Nephron progenitor cell (in vitro differentiated cells): ENCODE measurements around the gene NELFCD.

Experiments used
- DNase-seq: peaks from one replicate; pipeline ENCODE4 v3.0.0; 2021
- H3K27ac Mint-ChIP-seq: 2 replicates; pipeline ENCODE4 v1.8.0; 2021; ENCODE audit warnings: mild to moderate bottlenecking, moderate library complexity, mixed read lengths
- H3K27me3 Mint-ChIP-seq: 2 replicates; pipeline ENCODE4 v1.8.0; 2021; ENCODE audit warnings: mild to moderate bottlenecking, low read depth, mixed read lengths; ENCODE audit not compliant: poor library complexity
- H3K36me3 Mint-ChIP-seq: 2 replicates; pipeline ENCODE4 v1.8.0; 2021; ENCODE audit warnings: low read depth, mixed read lengths
- H3K4me1 Mint-ChIP-seq: 2 replicates; pipeline ENCODE4 v1.8.0; 2021; ENCODE audit warnings: mixed read lengths
- H3K4me3 Mint-ChIP-seq: 2 replicates; pipeline ENCODE4 v1.8.0; 2021; ENCODE audit warnings: mild to moderate bottlenecking, moderate library complexity, mixed read lengths
- H3K9me3 Mint-ChIP-seq: 2 replicates; pipeline ENCODE4 v1.8.0; 2021; ENCODE audit warnings: mild to moderate bottlenecking, moderate library complexity, mixed read lengths
- CTCF ChIP-seq: fragments of 200-600 bp; sonication (generic); IDR thresholded peaks from 2 replicates; pipeline ENCODE4 v1.5.0; 2021; ENCODE audit warnings: antibody characterized with exemption

The NELFCD gene

GRCh38 chr20:58980711-58981627 is at the start of gene NELFCD:
NELFCD (plus strand) TSS chr20:58981256; CDS start chr20:58981310, 54 bp downstream.
- TF ChIP-seq CTCF, result no peak
- Mint-ChIP-seq H3K27me3 (peaks cover 7% of the 10 kb centered on the region), H3K4me3 (peak within 1 kb of the TSS; percentile 89), H3K36me3 (peaks cover 11% of the 10 kb centered on the region), H3K4me1 (peaks cover 40% of the 10 kb centered on the region), H3K9me3 (peaks cover 36% of the 10 kb centered on the region), H3K27ac (no peak within 1 kb of the TSS)
- peak; percentile 96 for DNase-seq

DNA sequence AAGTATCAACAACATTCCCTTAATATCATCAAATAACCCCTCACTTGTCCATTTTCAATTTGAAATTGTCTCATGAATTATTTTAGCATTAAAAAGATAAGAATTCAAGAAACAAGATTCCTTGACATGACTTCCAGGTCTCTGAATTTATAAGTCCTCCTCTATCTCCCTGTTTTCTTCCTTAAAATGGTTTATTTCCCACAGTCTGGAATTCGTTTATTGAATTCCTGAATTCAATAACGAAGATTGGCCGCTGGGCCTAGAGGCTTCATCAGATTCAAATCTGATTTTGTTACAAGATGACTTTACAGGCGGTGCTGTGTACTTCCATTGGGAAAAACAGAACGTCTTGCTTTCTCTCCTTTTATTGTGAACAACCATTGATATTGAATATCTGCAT is 48.9 kb upstream of the NELFCD start:
- H3K27me3 Mint-ChIP-seq, result peaks cover 21% of the 10 kb centered on the region
- no peak overlapping the region for H3K4me3 Mint-ChIP-seq
- no peaks in the 10 kb centered on the region for H3K4me1 Mint-ChIP-seq
- no peak for DNase-seq
- TF ChIP-seq CTCF, result no peak
- H3K27ac Mint-ChIP-seq, result no peak overlapping the region
- H3K36me3 Mint-ChIP-seq, result no peaks in the 10 kb centered on the region
- H3K9me3 Mint-ChIP-seq, result peaks cover 21% of the 10 kb centered on the region

DNA sequence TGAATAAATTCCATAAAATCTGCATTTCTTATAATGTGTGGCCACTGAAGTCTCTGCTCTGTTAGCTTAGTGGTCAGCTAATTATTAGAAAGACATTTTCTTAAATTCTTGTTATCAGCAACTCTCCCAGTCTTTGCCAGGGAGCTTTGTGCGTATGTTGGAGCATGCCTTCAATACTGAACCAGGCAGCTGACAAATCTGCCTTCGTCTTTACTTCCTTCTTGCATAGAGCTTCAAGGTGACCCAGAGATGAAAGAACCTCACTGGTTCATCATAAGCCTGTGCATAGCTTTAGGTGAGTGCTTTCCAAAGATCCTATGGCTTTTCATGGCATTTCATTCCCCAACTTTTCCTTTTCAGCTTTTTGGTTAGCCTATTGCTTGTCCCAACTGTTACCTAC is 43.0 kb upstream of the NELFCD start:
- H3K36me3 Mint-ChIP-seq, result no peaks in the 10 kb centered on the region
- peaks cover 23% of the 10 kb centered on the region for H3K27me3 Mint-ChIP-seq
- no peak overlapping the region for H3K27ac Mint-ChIP-seq
- H3K9me3 Mint-ChIP-seq, result peaks cover 26% of the 10 kb centered on the region
- no peak for TF ChIP-seq CTCF
- H3K4me3 Mint-ChIP-seq, result no peak overlapping the region
- no peak for DNase-seq
- H3K4me1 Mint-ChIP-seq, result no peaks in the 10 kb centered on the region

DNA sequence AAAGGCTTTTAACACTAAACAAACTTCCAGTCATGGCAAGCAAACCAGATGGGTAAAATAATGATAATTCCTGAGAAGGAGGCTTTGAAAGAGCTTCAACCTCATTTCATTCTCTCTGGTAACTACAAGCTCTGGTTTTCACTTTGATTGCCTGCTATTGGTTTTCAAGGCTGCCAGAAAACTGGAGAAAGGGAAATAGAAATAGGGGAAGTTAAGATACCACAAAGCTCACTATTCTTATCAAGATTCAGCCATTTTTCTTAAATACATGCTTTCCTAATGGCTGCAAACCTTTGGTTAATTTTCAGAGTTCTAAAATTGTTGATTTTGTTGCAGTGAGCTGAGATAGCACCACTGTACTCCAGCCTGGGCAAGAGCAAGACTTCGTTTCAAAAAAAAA is 42.5 kb upstream of the NELFCD start:
- H3K27me3 Mint-ChIP-seq, result peaks cover 23% of the 10 kb centered on the region
- no peaks in the 10 kb centered on the region for H3K36me3 Mint-ChIP-seq
- H3K4me1 Mint-ChIP-seq, result no peaks in the 10 kb centered on the region
- TF ChIP-seq CTCF, result no peak
- peaks cover 26% of the 10 kb centered on the region for H3K9me3 Mint-ChIP-seq
- no peak overlapping the region for H3K27ac Mint-ChIP-seq
- no peak overlapping the region for H3K4me3 Mint-ChIP-seq
- no peak for DNase-seq

DNA sequence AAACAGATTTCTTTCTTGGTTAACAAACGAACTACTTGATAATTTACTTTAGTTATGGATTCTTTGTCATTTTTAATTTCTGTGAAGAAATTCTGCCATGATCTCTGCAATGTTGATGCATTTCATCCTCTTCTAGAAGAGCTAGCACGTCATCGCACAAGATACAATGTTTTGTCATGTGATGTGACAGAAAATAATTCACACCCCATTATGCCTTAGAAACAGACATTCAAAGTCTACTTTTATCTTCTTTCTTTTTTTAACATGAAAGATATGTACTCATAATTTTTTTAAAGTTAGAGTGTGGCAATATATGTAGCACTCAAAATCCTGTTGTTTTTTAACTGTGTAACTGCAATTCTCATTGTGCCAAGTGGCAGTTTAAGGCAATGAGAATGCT is 39.6 kb upstream of the NELFCD start:
- no peaks in the 10 kb centered on the region for H3K36me3 Mint-ChIP-seq

More for the DNA sequence above, 39.6 kb upstream of the NELFCD start:
- no peak for TF ChIP-seq CTCF
- Mint-ChIP-seq H3K4me1 (no peaks in the 10 kb centered on the region), H3K9me3 (peaks cover 12% of the 10 kb centered on the region), H3K27ac (no peak overlapping the region), H3K4me3 (no peak overlapping the region), H3K27me3 (peaks cover 10% of the 10 kb centered on the region)
- DNase-seq, result no peak
